ENCODE data around the gene PLET1.

DNA sequence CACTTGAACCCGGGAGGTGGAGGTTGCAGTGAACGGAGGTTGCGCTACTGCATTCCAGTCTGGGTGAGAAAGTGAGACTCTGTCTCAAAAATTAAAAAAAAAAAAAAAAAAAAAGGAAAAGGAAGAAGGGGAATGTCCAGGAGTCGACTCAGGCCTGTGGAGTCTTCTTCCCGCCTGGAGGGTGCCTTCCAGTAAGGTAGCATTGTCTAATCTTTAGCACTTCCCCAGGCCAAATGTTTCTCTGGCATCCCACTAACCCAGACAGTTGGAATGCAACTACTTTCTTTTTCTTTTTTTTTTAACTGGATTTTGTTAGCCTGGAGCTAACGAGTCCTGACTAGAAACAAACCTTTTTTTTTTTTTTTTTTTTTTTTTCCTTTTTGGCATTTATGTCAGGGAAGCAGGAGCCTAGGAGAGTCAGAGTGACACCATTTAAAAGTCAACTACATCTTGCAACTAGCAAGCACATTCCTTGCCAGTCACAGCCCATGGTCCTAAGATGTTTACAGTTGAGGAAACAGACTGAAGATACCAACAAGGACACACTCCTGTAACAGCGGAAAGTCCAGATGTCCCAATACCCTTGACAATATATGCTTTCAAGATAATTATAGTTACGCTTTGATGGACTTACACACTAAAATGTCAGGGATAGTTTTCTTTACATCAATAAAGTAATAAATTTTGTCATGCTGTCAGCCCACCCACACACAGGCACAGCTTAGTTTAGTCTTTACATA lies 10.6 kb downstream of the PLET1 start:
- no peak for TF ChIP-seq CTCF (tag by site-specific recombination; IDR thresholded peaks at IDR 0.05)
- no peak for TF ChIP-seq WT1 (tag by site-specific recombination; IDR thresholded peaks at IDR 0.05)

Data from HEK293 (cell line).